Stimulated activated CD8-positive, alpha-beta memory T cell treated with anti-CD3 and anti-CD28 coated beads, Interleukin-7, amount 100 ng/mL, for 4 hours (primary cell): ENCODE measurements around the gene RER1.

Experiments used
- DNase-seq, 2 donors: peaks; one replicate each; pipeline ENCODE4 v3.0.0-alpha.2; 2020; ENCODE audit warnings: low read depth in 2 of 2

RER1 gene

GRCh38 chr1:2353551-2354438 is 37.8 kb upstream of the RER1 start:
- DNase-seq = no peak

GRCh38 chr1:2354511-2355372 is 36.9 kb upstream of the RER1 start:
- DNase-seq = no peak

- no peak for DNase-seq
Measured at GRCh38 chr1:2355373-2356261, 36.0 kb upstream of the RER1 start.

GRCh38 chr1:2356401-2356800 is 35.2 kb upstream of the RER1 start:
- DNase-seq = no peak

GRCh38 chr1:2356911-2357845 is 34.5 kb upstream of the RER1 start:
- DNase-seq = no peak

- no peak for DNase-seq
Measured at GRCh38 chr1:2358072-2358471, 33.6 kb upstream of the RER1 start.

GRCh38 chr1:2358651-2359640 is 32.7 kb upstream of the RER1 start:
- no peak for DNase-seq

GRCh38 chr1:2360588-2361364 is 30.9 kb upstream of the RER1 start:
- no peak for DNase-seq

GRCh38 chr1:2363847-2364513 is 27.7 kb upstream of the RER1 start:
- no peak for DNase-seq

GRCh38 chr1:2368053-2368744 is 23.4 kb upstream of the RER1 start:
- DNase-seq = no peak

- no peak for DNase-seq
Measured at GRCh38 chr1:2372551-2373490, 18.8 kb upstream of the RER1 start.

- no peak for DNase-seq
Measured at GRCh38 chr1:2373551-2374251, 17.9 kb upstream of the RER1 start.

GRCh38 chr1:2374252-2375155 is 17.1 kb upstream of the RER1 start:
- no peak for DNase-seq

GRCh38 chr1:2375246-2375922 is 16.3 kb upstream of the RER1 start:
- no peak for DNase-seq
